Tongue (tissue), 2 donors: ENCODE measurements around the gene COL4A4. TPM values are rescaled to one million over a fixed set of nuclear protein-coding genes. Genes with fewer than 3 reads are reported as not detected.
"Not testable (repeated sequence)": the region's sequence is repeated elsewhere in the genome, so short reads cannot be mapped to it uniquely, and the experiment has no call there.

Source experiments
- DNase-seq: peaks from one replicate; pipeline ENCODE4 v3.0.0-alpha.2; 2015
- total RNA-seq: library from RNA; depleted of rRNA; stranded (reverse); fragments of >200 nt; gene quantifications from one replicate; pipeline ENCODE4 v1.2.3, GENCODE V29; 2014

COL4A4 gene
- total RNA-seq: 4.9 TPM

- peak; percentile 44 for DNase-seq
Observed at GRCh38 chr2:227163998-227164762, at the start of gene COL4A4, which contains the start of gene COL4A3. TSS of gene COL4A4 (minus strand) at chr2:227164205. CDS start at chr2:227147483, 16,722 bp downstream. TSS of gene COL4A3 (plus strand) at chr2:227164624. CDS start at chr2:227164727, 103 bp downstream.

- no peak for DNase-seq
Observed at GRCh38 chr2:227207573-227207972, 43.6 kb upstream of the COL4A4 start.

GRCh38 chr2:227206406-227206805, 42.4 kb upstream of the COL4A4 start:
- DNase-seq: no peak

- DNase-seq: no peak
Observed at GRCh38 chr2:227205701-227206100, 41.7 kb upstream of the COL4A4 start.

GRCh38 chr2:227204452-227204851, 40.4 kb upstream of the COL4A4 start:
- no peak for DNase-seq

GRCh38 chr2:227201771-227202170, 37.8 kb upstream of the COL4A4 start:
- DNase-seq: no peak

- DNase-seq: no peak
Observed at GRCh38 chr2:227198866-227199265, 34.9 kb upstream of the COL4A4 start.

- no peak for DNase-seq
Observed at GRCh38 chr2:227194219-227194618, 30.2 kb upstream of the COL4A4 start.

- no peak for DNase-seq
Observed at GRCh38 chr2:227192491-227192890, 28.5 kb upstream of the COL4A4 start.

- peak; percentile 14 for DNase-seq
Observed at GRCh38 chr2:227191367-227191766, 27.4 kb upstream of the COL4A4 start.

GRCh38 chr2:227188292-227188691, 24.3 kb upstream of the COL4A4 start:
- DNase-seq: peak; percentile 20

- DNase-seq: no peak
Observed at GRCh38 chr2:227186751-227187150, 22.7 kb upstream of the COL4A4 start.

GRCh38 chr2:227185615-227186232, 21.7 kb upstream of the COL4A4 start:
- DNase-seq: no peak

- DNase-seq: no peak
Observed at GRCh38 chr2:227183657-227184367, 19.8 kb upstream of the COL4A4 start.

- no peak for DNase-seq
Observed at GRCh38 chr2:227182765-227183164, 18.8 kb upstream of the COL4A4 start.

- DNase-seq: no peak
Observed at GRCh38 chr2:227180770-227181169, 16.8 kb upstream of the COL4A4 start.

- no peak for DNase-seq
Observed at GRCh38 chr2:227179988-227180685, 16.1 kb upstream of the COL4A4 start.

GRCh38 chr2:227177592-227178336, 13.8 kb upstream of the COL4A4 start:
- no peak for DNase-seq

- not testable (repeated sequence) for DNase-seq
Observed at GRCh38 chr2:227171779-227172178, 7.8 kb upstream of the COL4A4 start.

GRCh38 chr2:227164763-227165291, 822 bp upstream of the COL4A4 start:
- no peak for DNase-seq

GRCh38 chr2:227163485-227163997, 464 bp downstream of the COL4A4 start:
- DNase-seq: peak; percentile 66
